Thoracic aorta (tissue), 2 donors: ENCODE measurements around the gene CSNK1D. TPM values are rescaled to one million over a fixed set of nuclear protein-coding genes. Genes with fewer than 3 reads are reported as not detected.

ENCODE experiments used
- ATAC-seq: fragments of 150-250 bp; one replicate; pipeline ENCODE4 v1.8.0; 2017; ENCODE audit warnings: low read depth; ENCODE audit not compliant: insufficient number of reproducible peaks, low FRiP score
- DNase-seq: peaks from one replicate; pipeline ENCODE4 v3.0.0-alpha.2; 2020; ENCODE audit warnings: low spot score
- H3K27ac ChIP-seq, 2 donors: fragments of 200-600 bp; sonication (generic); 1 replicate in 1 of 2; 2 replicates in 1 of 2; pipeline ENCODE4 v1.5.1; 2016; ENCODE audit warnings: mild to moderate bottlenecking in 2 of 2, moderate library complexity in 2 of 2
- H3K27me3 ChIP-seq: fragments of 200-600 bp; sonication (generic); replicated peaks from 2 replicates; pipeline ENCODE4 v1.6.0; 2016; ENCODE audit warnings: mild to moderate bottlenecking; ENCODE audit not compliant: insufficient read depth
- H3K36me3 ChIP-seq: fragments of 200-600 bp; sonication (generic); one replicate; pipeline ENCODE4 v1.5.1; 2016
- H3K4me1 ChIP-seq, 2 donors: fragments of 200-600 bp; sonication (generic); 1 replicate in 1 of 2; 2 replicates in 1 of 2; pipeline versions ENCODE4 v1.5.1 to v1.6.0; 2016; ENCODE audit warnings: low read depth in 2 of 2, mild to moderate bottlenecking in 1 of 2; ENCODE audit not compliant: control insufficient read depth in 1 of 2
- H3K4me3 ChIP-seq: fragments of 200-600 bp; sonication (generic); 2 replicates; pipeline ENCODE4 v1.5.1; 2016; ENCODE audit warnings: mild to moderate bottlenecking
- H3K9me3 ChIP-seq: fragments of 200-600 bp; sonication (generic); 2 replicates; pipeline ENCODE4 v1.5.1; 2016
- total RNA-seq, 2 donors: library from RNA; depleted of rRNA; stranded (reverse); fragments of >200 nt; gene quantifications; one replicate each; pipeline versions ENCODE4 v1.1.0 to v1.2.3, GENCODE V29; 2016
- TF ChIP-seq, protein P1 (sequence below): fragments of 200-600 bp; sonication (generic); IDR thresholded peaks from one replicate; pipeline ENCODE4 v1.5.1; 2019; ENCODE audit warnings: antibody characterized with exemption

The CSNK1D gene
- total RNA-seq, 2 donors from 2014 or later, result 69.5 to 71.9 TPM

DNA sequence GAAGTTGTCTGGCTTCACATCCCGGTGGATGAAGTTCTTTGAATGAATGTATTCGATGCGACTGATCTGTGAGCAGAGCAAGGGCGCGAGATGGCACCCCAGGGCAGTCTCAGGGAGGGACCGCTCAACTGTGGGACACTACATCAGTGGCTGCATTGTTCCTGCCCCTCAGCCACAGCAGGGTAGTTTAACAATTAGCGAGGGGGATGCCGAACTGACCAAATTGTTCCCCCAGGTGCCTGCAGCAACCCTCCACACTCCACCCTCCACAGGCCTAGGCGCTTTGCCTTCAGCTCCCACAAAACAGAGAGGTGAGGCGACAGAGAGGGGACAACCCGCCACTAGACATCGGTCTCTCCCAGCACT is 20.3 kb downstream of the CSNK1D start:
- no peaks in the 10 kb centered on the region for H3K9me3 ChIP-seq
- DNase-seq (no peak), ATAC-seq (no peak)
- TF ChIP-seq, protein P1, sequence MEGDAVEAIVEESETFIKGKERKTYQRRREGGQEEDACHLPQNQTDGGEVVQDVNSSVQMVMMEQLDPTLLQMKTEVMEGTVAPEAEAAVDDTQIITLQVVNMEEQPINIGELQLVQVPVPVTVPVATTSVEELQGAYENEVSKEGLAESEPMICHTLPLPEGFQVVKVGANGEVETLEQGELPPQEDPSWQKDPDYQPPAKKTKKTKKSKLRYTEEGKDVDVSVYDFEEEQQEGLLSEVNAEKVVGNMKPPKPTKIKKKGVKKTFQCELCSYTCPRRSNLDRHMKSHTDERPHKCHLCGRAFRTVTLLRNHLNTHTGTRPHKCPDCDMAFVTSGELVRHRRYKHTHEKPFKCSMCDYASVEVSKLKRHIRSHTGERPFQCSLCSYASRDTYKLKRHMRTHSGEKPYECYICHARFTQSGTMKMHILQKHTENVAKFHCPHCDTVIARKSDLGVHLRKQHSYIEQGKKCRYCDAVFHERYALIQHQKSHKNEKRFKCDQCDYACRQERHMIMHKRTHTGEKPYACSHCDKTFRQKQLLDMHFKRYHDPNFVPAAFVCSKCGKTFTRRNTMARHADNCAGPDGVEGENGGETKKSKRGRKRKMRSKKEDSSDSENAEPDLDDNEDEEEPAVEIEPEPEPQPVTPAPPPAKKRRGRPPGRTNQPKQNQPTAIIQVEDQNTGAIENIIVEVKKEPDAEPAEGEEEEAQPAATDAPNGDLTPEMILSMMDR, result no peak
- no peak overlapping the region for H3K4me3 ChIP-seq
- H3K4me1 ChIP-seq, result no peaks in the 10 kb centered on the region
- H3K27ac ChIP-seq, result no peak overlapping the region
- no peaks in the 10 kb centered on the region for H3K27me3 ChIP-seq
- peaks cover 74% of the 10 kb centered on the region for H3K36me3 ChIP-seq

DNA sequence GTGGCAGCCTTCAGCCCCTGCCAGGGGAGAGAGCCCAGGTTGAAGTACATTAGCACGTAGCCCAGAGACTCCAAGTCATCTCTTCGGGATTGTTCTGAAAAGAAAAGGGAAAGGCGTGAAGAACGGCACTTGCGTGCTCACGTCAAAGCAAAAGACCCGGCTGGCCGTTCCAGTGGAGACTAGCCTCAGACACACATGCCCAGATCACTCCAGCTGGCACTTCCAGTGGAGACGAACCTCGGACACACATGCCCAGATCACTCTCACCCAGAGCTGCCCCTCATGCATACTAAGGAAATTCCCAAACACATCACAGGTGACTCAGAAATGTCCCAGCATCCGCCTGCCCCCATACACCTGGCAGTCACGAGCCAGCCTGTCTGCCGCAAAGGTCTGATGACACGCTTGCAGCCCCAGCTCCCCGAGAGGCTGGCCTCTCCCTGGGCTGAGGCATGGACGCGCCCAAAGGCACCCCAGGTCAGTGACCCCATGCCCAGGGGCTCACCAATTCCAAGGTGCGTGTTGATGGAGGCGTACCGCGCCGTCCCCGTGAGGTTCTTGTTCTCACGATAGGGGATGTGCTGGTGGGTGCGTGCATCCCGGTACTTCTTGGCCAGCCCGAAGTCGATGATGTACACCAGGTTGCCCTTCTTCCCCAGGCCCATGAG is 20.9 kb downstream of the CSNK1D start:
- no peak for DNase-seq
- ATAC-seq, result no peak
- Histone ChIP-seq H3K36me3 (peaks cover 80% of the 10 kb centered on the region), H3K4me1 (peaks cover 0 to under 1% of the 10 kb centered on the region in 2 donors), H3K27ac (no peak overlapping the region), H3K9me3 (no peaks in the 10 kb centered on the region), H3K4me3 (no peak overlapping the region), H3K27me3 (no peaks in the 10 kb centered on the region)
- TF ChIP-seq, protein P1, result no peak

DNA sequence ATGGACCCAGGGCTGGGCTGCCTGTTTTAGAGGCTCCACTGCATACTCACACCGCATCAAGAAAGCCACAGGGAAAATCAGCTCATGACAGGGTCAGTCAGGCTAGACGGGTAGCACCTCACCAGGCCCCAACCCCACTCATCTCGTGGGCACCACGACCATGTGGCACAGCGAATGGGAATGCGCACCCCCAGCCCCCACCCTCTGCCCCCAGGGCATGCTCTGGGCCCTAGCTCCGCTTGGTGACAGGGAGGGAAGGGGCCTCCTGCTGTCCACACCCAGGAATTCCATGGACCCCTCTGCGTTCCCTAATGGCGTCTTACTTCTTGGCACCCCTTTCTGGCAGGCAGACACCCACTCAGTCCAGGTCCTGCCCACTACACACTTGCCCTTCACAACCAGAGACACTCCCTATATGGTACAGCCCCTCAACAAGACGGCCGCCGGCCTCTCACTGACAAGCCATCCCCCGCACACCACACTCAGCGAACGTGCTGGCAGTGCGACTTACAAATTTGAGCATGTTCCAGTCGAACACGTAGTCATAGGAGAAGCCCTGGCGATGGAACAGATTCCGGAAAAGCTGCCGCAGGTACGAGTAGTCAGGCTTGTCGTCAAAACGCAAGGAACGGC is 22.5 kb downstream of the CSNK1D start:
- H3K4me3 ChIP-seq, result no peak overlapping the region
- no peaks in the 10 kb centered on the region for H3K9me3 ChIP-seq
- TF ChIP-seq, protein P1, result no peak
- H3K27ac ChIP-seq, result no peak overlapping the region
- H3K36me3 ChIP-seq, result peaks cover 90% of the 10 kb centered on the region
- no peaks in the 10 kb centered on the region for H3K27me3 ChIP-seq
- ATAC-seq, result no peak
- H3K4me1 ChIP-seq, result peaks cover 8 to 14% of the 10 kb centered on the region in 2 donors
- no peak for DNase-seq

GRCh38 chr17:82249896-82250581 is 23.5 kb downstream of the CSNK1D start:
- Histone ChIP-seq H3K4me3 (no peak overlapping the region), H3K36me3 (peaks cover 91% of the 10 kb centered on the region), H3K27me3 (no peaks in the 10 kb centered on the region), H3K4me1 (peaks cover 8 to 14% of the 10 kb centered on the region in 2 donors), H3K9me3 (no peaks in the 10 kb centered on the region), H3K27ac (no peak overlapping the region)
- DNase-seq (no peak), ATAC-seq (no peak)
- TF ChIP-seq, protein P1, result no peak
